Ureter (tissue), 1 donor: ENCODE measurements around the gene ENOX1. TPM values are rescaled to one million over a fixed set of nuclear protein-coding genes. Genes with fewer than 3 reads are reported as not detected.
"Not testable (repeated sequence)": the region's sequence is repeated elsewhere in the genome, so short reads cannot be mapped to it uniquely, and the experiment has no call there.

Experiments
- DNase-seq: peaks from one replicate; pipeline ENCODE4 v3.0.0-alpha.2; 2020; ENCODE audit warnings: low spot score
- total RNA-seq: library from RNA; stranded (reverse); gene quantifications from one replicate; pipeline ENCODE4 v1.2.4, GENCODE V29; 2023
- donor health status: DM: yes; HTN: yes; CAD: no.

ENOX1 gene
- total RNA-seq, 1 donor from 2014 or later: 7.1 TPM

- no peak for DNase-seq
These were observed 581.4 kb downstream of the ENOX1 start for GRCh38 chr13:43205416-43205815.

GRCh38 chr13:43204591-43204990 lies 582.2 kb downstream of the ENOX1 start:
- no peak for DNase-seq

GRCh38 chr13:43203781-43204180 lies 583.0 kb downstream of the ENOX1 start:
- DNase-seq: no peak

GRCh38 chr13:43200736-43201135 lies 586.0 kb downstream of the ENOX1 start:
- DNase-seq: no peak

GRCh38 chr13:43200307-43200706 lies 586.5 kb downstream of the ENOX1 start:
- DNase-seq: no peak

GRCh38 chr13:43196750-43197370 lies 589.9 kb downstream of the ENOX1 start:
- no peak for DNase-seq

- DNase-seq: no peak
These were observed 590.6 kb downstream of the ENOX1 start for GRCh38 chr13:43196086-43196621.

- no peak for DNase-seq
These were observed 591.2 kb downstream of the ENOX1 start for GRCh38 chr13:43195551-43195950.

GRCh38 chr13:43195112-43195511 lies 591.7 kb downstream of the ENOX1 start:
- DNase-seq: no peak

GRCh38 chr13:43193789-43194420 lies 592.9 kb downstream of the ENOX1 start:
- no peak for DNase-seq

GRCh38 chr13:43191546-43191945 lies 595.2 kb downstream of the ENOX1 start:
- no peak for DNase-seq

GRCh38 chr13:43185226-43185625 lies 601.5 kb downstream of the ENOX1 start:
- no peak for DNase-seq

GRCh38 chr13:43180837-43181236 lies 605.9 kb downstream of the ENOX1 start:
- no peak for DNase-seq

- no peak for DNase-seq
These were observed 606.6 kb downstream of the ENOX1 start for GRCh38 chr13:43180036-43180660.

GRCh38 chr13:43171489-43171888 lies 615.3 kb downstream of the ENOX1 start:
- DNase-seq: no peak

- DNase-seq: no peak
These were observed 616.3 kb downstream of the ENOX1 start for GRCh38 chr13:43170506-43170905.

GRCh38 chr13:43168434-43168833 lies 618.3 kb downstream of the ENOX1 start:
- DNase-seq: not testable (repeated sequence)

- DNase-seq: no peak
These were observed 619.0 kb downstream of the ENOX1 start for GRCh38 chr13:43167731-43168130.

GRCh38 chr13:43166644-43167457 lies 619.9 kb downstream of the ENOX1 start:
- DNase-seq: no peak
